HT1080 (cell line): ENCODE results near the gene SPOCK1. TPM values are rescaled to one million over a fixed set of nuclear protein-coding genes. Genes with fewer than 3 reads are reported as not detected.
"Not testable (repeated sequence)": the region's sequence is repeated elsewhere in the genome, so short reads cannot be mapped to it uniquely, and the experiment has no call there.

Experiments used
- DNase-seq: peaks from one replicate; pipeline ENCODE4 v3.0.0-alpha.2; 2015; ENCODE audit warnings: low read depth
- polyA plus RNA-seq, 2 experiments: library from polyadenylated mRNA; depleted of rRNA; stranded (reverse); fragments of >200 nt; gene quantifications; 2 replicates each; pipeline ENCODE4 v1.2.3, GENCODE V29; 2015
- total RNA-seq: library from RNA; depleted of rRNA; stranded (reverse); fragments of >200 nt; shearing (Covaris generic); gene quantifications from 2 replicates; pipeline ENCODE4 v1.2.3, GENCODE V29; 2014; rRNA removed

The SPOCK1 gene
- total RNA-seq = 21.7 and 38.5 TPM in 2 replicates
- polyA plus RNA-seq (2015; cell fraction: cytosol; rRNA removed) = 76.8 and 106 TPM in 2 replicates
- 104 and 116 TPM in 2 replicates for polyA plus RNA-seq (2015; cell fraction: nucleus; rRNA removed)

DNA sequence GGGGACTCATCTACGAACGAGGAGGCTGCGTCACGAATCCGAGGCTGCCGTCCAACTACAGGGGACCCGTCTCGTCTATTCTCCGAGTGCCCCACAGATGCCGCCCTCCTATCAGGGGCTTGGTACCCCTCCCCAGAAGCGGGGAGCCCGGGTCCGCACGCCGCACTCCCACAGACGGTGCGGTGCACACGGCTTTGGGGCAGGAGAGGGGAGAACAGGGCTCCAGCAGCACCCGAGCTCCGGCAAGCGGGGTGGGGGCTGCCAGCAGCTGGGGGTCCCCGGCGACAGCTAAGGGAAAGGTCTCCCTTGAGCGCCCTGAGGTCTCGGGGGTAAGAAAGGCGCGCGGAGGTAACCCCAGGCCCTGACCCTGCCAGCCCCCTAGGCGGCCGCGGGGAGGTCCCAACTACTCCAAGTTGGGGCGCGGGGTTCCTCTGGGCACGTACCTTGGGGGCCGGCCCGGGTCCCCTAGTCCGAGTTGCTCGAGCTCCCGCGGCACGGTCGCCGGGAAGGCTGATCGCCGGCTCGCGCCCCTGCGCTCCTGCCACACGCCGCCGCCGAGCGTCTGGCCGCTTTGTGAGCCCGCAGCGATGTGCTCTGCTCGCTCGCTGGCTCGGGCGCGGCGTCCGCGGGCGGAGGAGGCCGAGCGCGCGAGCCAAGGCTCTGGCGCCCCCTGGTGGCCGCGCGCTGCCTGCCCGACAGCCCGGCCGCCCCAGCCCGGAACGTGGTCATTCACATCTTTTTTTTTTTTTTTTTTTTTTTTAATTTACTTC lies at the start of gene SPOCK1:
Gene SPOCK1, minus strand, starts transcription at position 591 of the 770 bp plus-strand sequence.
- peak; percentile 71 for DNase-seq

DNA sequence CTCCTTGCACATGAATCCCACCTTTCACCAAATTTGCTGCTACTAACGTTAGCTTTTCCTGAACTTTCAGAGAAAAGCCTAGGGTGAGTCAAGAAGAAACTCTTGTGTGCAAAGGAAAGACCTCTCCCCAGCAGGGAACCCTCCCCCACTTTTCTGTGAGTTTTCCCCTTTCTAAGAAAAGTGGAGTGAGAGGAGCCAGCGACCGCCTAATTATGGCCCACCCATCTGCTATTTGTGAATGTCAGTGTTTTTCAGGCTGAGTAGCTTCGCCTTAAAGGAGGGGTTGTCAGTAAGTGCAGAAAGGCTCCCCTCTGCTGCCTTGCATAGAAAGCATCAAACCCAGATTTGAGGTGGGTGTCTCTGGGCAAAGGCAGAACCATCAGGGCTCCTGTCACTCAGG lies 46.8 kb upstream of the SPOCK1 start:
- no peak for DNase-seq

DNA sequence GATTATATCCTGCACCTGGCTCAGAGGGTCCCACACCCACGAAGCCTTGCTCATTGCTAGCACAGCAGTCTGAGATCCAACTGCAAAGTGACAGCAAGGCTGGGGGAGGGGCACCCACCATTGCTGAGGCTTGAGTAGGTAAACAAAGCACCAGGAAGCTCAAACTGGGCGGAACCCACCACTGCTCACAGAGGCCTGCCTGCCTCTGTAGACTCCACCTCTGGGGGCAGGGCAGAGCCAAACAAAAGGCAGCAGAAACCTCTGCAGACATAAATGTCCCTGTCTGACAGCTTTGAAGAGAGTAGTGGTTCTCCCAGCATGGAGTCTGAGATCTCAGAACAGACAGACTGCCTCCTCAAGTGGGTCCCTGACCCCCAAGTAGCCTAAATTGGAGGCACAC lies 36.3 kb upstream of the SPOCK1 start:
- not testable (repeated sequence) for DNase-seq

DNA sequence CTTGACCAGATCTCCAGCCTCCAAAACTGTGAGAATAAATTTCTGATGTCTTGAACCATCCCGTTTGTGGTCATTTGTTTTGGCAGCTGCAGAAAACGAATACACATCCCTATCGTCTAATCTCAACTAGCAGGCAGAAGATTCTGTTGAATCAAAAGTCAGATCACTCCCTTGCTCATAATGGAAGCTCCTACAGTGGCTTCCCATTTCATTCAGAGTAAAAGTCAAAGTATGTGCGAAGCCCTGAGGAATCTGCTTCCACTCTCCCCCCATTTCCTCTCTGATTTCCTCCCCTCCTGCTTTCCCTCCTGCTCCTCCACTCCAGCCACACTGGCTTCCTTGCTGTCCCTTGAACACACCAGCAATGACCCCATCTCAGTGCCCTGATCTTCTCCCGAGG lies 34.8 kb upstream of the SPOCK1 start:
- DNase-seq = no peak

DNA sequence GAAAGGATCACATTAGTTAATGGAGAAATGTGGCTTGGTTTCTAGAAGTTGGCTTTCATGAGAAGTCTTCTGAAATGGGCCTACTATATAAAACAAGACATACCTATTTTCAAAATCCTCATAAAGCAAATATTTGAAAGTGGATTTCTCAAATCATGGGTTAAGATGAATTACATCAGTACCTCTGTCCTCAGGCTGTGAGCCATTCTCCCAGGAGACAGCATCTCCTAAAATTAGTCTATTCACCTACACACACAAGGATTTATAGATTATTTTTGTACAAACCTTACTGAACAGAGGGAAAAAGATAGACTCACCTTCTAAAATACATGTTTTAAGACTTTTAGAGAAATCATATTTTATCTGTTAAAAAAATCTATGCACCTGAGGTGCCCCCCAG lies 32.1 kb upstream of the SPOCK1 start:
- no peak for DNase-seq

DNA sequence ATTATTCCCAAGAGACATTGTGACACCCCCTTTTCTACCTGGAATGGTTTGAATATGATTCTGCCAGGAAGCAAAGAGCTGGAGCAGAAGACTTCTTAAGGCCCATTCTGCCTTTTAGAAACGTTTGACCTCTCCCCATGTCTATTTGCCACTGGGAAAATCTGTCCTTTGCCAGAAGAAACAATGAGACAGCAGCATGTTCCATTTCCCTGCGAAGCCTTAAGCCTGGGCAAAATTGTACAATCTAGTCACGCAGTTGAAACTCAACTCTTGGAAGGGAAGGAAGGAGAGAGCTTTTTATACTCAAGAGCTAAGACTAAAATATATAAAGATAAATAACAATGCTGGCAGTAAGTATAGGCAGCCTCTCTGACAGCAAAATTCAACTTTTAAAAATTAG lies 22.1 kb upstream of the SPOCK1 start:
- DNase-seq = no peak

DNA sequence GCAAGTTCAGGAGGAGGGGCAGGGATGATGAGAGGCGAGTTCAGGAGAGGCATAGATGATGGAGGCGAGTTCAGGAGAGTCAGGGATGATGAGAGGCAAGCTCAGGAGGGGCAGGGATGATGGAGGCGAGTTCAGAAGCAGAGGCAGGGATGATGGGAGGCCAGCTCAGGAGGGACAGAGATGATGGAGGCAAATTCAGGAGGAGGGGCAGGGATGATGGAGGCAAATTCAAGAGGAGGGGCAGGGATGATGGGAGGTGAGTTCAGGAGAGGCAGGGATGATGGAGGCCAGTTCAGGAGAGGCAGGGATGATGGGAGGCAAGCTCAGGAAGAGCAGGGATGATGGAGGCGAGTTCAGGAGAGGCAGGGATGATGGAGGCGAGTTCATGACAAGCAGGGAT lies 17.8 kb upstream of the SPOCK1 start:
- DNase-seq = no peak

DNA sequence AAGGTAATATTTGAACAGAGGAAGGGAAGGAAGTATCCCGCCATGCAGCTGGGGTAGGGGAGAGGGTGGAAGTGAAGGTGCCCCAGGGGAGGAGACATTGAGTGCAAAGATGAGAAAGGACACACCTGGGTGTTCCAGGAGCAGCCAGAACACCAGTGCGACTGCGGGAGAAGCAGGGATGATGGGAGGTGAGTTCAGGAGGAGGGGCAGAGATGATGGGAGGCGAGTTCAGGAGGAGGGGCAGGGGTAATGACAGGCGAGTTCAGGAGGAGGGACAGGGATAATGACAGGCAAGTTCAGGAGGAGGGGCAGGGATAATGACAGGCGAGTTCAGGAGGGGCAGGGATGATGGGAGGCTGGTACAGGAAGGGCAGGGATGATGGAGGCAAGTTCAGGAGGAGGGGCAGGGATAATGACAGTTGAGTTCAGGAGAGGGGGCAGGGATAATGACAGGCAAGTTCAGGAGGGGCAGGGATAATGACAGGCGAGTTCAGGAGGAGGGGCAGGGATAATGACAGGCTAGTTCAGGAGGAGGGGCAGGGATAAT lies 17.2 kb upstream of the SPOCK1 start:
- DNase-seq = no peak

DNA sequence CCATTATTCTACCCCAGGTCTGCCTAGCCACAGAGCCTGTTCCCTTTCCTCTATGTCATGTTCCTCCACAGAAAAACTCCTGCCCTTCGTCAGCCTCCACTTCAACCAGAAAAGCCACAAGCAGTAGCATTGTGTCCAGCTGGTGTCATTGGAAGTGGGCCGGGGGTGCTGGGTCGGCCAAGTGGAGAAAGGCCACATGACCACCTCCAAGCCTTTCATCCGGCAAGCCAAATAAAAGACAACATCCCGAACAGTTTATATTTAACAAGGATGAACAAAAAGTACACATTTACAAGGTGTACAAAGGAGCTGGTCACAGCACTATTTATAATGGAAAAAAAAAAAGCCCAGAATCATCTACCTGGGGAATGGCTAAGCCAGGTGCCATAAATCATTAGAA lies 16.1 kb upstream of the SPOCK1 start:
- DNase-seq = no peak

DNA sequence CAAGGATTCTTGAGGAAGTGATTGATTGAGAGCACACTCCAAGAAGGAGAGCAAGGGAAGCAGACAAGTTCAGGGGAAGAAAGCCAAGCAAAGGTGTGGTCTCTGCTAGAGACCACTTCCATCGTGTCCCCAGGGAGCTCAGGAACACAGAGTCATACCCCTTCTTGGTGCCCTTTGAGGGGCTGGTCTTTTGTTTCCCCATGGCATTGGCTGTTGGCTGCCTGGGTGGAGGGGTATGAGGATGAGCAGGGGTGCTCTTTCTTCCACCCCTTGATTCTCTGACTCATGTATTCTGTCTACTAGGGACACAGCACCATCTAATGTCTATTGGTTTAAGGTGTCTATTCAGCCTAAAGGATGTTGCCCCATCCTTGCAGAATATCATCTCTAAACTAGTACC lies 11.5 kb upstream of the SPOCK1 start:
- DNase-seq = no peak

DNA sequence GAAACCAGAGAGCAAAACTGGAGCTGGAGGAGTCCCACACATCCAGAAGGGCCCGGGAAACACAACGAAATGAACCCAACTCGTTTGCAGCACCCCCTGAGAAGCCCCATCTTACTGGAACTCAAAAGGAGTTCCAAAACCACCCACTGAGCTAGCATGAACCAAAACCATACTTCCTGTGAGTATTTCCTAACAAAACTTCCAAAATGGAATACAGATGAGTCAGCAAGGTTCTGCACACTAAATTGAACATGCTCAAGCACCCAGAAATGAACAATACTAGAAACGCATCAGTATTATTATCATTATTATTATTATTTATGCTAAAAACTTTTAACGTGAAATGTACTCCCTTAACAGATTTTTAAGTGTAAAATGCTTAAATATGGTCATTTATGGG lies 8.0 kb upstream of the SPOCK1 start:
- DNase-seq = no peak

DNA sequence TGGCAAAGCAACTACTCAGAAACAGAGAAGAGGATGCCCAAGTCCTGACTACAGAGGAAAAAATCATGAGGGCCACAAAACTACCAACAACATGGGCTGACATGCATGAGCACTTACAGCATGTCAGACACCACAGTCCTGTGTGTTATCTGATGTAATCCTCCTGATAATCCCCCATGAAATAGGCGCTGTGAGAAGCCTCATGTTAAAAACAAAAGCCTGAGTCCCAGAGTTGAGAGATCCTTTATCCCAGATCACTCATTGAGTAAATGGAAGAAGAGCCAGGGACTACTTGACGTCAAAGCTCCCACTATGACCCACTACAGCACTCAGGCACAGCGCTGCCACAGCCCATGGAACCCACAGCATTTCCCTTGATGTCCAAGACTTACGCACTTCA lies 7.2 kb upstream of the SPOCK1 start:
- no peak for DNase-seq

DNA sequence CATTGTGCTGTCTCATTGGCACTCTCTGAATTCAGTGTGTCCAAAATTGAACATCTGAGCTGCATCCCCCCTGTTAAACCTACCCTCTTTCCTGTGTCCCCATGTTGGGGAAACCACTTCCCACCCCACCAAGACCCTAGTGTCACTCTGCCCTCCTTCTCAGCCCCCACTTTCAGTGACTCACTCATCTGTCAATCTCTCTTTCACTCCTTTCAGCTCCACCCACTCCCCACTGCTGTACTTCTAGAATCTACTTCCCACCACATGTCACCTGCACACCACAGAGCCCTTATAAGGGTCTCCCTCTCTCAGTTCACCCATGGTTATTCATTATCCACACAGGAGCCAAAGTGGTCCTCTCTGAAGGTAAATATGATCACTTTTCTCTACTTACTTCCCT lies 5.8 kb upstream of the SPOCK1 start:
- DNase-seq = no peak

DNA sequence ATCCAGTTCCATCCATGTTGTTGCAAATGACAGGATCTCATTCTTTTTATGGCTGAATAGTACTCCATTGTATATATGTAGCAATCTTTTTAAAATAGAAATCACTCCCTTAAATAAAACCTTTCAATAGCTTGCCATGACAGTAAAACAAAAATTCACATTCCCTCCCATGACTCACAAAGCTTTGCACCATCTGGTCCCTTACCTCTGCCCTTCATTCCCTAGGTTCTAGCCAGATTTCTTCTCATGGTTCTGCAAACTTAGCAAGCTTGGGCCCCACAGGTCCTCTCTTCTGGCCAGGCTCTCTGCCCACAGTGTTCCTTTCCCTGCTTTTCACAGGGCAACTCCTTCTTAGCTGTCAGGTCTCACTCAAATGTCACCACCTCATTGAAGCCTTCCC lies 4.3 kb upstream of the SPOCK1 start:
- no peak for DNase-seq

DNA sequence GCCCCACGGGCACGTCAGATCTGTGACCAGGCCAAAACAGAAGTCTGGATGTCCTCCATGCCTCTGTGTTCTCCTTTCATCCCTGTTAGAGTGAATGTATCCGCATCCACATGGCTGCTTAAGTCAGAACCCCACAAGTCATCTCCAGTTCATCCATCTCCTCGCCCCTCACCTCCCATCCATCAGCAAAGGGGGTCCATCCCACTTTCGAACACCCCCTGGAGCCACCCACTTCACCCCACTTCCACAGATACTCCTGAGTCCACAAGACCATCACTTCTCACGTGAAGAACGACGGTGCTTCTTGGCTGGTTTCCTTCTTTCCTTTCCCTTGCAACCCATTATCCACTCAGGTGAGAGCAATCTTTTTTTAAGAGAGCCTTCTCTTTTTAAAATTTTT lies 3.5 kb upstream of the SPOCK1 start:
- no peak for DNase-seq

DNA sequence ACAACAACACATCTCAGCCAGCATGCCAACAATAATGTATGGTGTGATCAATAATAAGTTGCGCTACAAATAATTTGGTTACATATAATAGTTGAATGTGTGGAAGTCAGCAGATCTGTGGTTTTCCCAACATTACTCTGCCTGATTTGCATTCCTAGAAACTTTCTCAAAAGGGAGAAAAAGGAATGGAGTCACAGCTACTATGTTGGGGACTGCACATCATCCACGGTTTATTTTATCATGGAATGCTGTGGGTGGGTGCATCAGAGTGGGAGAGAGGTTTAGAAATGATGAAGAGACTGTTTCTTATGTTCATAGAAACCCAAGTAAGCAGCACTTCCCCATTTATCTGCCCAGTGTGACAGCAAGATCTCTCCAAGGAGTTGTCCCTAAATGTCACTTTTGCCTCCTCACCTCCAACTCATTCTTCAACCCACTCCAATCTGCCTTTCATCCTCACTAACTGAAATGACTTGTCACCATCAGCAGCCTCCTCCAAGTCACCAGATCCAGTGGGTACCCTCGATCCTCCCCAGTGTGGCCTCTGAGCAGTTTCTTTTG lies 2.8 kb upstream of the SPOCK1 start:
- DNase-seq = no peak

DNA sequence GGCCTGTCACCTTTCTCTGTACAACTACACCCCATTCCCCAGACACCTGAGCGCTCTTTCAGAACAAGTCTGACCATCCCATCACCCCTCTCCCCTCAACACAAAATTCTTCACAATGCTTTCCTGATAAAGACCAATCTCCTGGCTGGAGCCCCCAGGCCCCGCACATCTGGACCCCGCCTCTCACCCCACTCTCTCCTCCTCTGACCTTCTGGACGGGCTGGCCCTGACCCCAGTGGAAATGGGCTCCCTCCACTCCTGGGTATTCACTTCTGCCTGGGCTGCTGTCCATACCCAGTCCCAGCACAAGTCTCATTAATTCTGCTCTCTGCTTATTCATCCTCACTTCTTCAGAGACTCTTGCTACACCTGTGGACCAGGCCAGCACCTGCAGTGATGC lies 2.1 kb upstream of the SPOCK1 start:
- DNase-seq = no peak

DNA sequence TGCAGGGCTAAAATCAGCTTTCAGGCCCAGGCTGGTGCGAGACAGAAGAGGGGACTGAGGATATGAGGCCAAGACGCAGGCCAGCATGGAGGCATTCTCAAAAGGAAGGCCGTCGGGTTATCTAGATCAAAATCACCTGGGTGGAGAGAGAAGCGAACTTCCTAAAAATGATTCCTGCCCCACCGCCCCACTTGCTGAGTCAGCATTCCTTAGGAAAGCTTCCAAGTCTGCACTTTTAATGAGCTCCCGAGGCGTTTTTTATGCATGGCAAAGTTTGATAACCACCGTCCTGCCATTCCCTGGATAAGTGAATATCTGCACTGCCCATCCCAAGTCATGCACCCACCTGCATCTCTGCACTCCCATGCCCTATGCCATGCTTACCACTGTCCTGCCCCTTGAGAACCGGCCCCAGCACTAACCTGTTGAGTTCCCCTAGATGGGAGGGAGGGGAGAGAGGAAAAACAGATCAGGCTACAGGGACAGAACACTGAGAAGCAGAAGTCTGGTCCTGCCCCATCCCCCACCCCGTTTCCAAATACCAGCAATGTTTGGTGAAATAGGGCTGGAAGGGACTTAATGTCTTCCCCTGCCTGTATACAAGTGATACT lies 1.6 kb upstream of the SPOCK1 start:
- no peak for DNase-seq

DNA sequence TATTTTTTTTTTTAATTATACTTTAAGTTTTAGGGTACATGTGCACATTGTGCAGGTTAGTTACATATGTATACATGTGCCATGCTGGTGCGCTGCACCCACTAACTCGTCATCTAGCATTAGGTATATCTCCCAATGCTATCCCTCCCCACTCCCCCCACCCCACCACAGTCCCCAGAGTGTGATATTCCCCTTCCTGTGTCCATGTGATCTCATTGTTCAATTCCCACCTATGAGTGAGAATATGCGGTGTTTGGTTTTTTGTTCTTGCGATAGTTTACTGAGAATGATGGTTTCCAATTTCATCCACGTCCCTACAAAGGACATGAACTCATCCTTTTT lies 351 bp upstream of the SPOCK1 start:
- DNase-seq = not testable (repeated sequence)

DNA sequence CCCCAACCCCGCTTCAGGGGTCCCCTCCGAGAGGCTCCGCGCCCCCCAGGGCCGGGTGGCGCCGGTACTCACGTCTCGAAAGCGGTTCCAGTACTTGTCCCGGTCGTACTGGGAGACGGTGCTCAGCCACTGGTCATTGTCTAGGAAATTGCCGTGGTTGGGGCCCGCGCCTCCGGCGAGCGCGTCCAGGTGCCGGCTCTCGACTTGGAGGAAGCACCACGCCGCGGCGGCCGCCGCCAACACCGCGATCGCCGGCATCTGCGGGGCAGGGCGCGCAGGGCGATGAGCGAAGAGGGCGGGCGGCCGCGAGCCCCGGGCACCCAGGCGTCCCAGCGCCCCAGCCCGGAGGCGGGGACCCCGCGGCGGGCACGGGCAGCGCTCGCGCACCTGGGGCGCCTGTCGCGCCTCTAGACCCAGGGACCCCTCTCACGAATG lies 808 bp downstream of the SPOCK1 start:
- no peak for DNase-seq

DNA sequence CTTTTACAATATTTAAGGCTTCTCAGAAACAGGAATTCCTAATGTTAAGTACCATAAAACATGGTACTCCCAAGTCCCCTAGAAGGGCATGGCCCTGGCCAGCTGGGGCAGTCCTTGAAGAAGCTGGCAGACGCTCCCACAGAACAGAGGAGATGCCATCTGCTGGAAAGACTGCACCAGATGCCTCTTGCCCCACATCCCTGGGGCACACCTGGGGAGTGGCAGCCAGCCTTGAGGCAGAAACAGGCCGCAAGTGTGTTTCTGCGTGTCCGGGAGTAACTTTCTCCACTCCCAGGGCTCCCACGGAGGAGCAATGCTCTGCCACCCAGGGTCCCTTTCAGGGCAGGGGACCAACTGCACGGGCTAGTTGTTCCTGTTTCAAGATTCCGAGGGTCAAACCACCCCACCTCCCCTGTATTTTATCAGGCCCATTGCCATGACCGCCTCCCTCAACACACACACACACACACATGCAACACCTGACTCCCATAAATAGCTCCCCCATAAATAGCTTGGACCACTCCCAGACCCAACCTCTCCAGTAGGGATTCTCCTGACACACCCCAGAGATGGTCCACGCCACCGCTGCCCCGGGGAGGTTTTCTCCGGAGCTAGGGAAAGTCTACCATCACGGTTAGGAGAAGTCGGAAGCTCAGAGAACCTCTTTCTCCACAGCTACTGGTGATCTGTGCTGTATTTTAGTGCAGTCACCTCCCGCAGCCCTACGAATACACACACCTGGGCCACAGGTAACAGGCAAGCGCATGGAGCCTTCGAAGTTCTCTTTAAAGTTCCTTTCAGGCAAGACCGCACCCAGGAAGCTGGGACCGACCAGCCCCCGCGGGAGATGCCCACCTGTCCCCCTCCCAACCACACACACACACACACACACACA lies 1.5 kb downstream of the SPOCK1 start:
- DNase-seq = no peak
